HepG2 (cell line): Measurements from ENCODE around the gene CST3. TPM values are rescaled to one million over a fixed set of nuclear protein-coding genes. Genes with fewer than 3 reads are reported as not detected.

Experiments used
- ATAC-seq: fragments of 200-7000 bp; cut with Tn5 transposase; 3 replicates; pipeline ENCODE4 v1.9.1; 2020; ENCODE audit warnings: mild to moderate bottlenecking, moderate library complexity
- BruUV-seq: library from RNA; stranded (reverse); fragments of 400-500 nt; replicated peaks from 2 replicates; lab custom pipeline; 2021; lab: Mats Ljungman, UMichigan
- CTCF ChIA-PET: fragments of 300-600 bp; formaldehyde crosslinking; extraction: SDS; loops from one replicate; lab custom pipeline; 2021; ENCODE audit warnings: low total read pairs, inconsistent platforms, low intra/inter-chr PET ratio; lab: Yijun Ruan, JAX
- POLR2A ChIA-PET: fragments of 350-600 bp; sonication (Branson Sonifier 250); formaldehyde crosslinking; loops from one replicate; lab custom pipeline; 2020; ENCODE audit warnings: antibody characterized with exemption, inconsistent platforms; lab: Yijun Ruan, JAX
- DNase-seq: peaks from one replicate; pipeline ENCODE4 v3.0.0-alpha.2; 2015; ENCODE audit warnings: low spot score
- FAIRE-seq: peaks from 3 replicates; lab custom pipeline; 2011; peaks lifted over from hg19 to GRCh38; lab: Jason Lieb, UNC
- H2AFZ ChIP-seq: one replicate; pipeline ENCODE4 v1.6.1; 2011; ENCODE audit warnings: low read length, inconsistent platforms
- H3K27ac ChIP-seq: fragments of 300-600 bp; 3 replicates; pipeline ENCODE4 v1.8.0; 2011; ENCODE audit warnings: mixed run types, mild to moderate bottlenecking, mixed read lengths, low read length, inconsistent platforms; ENCODE audit not compliant: insufficient read depth; ENCODE audit errors: extremely low read length
- H3K27me3 ChIP-seq, 2 experiments: fragments of 200-600 bp in 1 of 2; 2 replicates in 1 of 2; 3 replicates in 1 of 2; pipeline versions ENCODE4 v1.6.0 to v1.8.0; 2011; ENCODE audit warnings: low read length in 2 of 2, mild to moderate bottlenecking in 2 of 2, moderate library complexity in 2 of 2, inconsistent platforms in 1 of 2; ENCODE audit not compliant: insufficient read depth in 2 of 2, control insufficient read depth in 1 of 2
- H3K36me3 ChIP-seq, 2 experiments: fragments of 200-600 bp in 1 of 2; replicated peaks in 1 of 2; 2 replicates in 1 of 2; 3 replicates in 1 of 2; pipeline versions ENCODE4 v1.5.1 to v1.8.0; 2011; ENCODE audit warnings: low read length in 2 of 2, inconsistent platforms in 1 of 2; ENCODE audit not compliant: insufficient read depth in 2 of 2, control insufficient read depth in 1 of 2
- H3K4me1 ChIP-seq: 2 replicates; pipeline ENCODE4 v1.5.1; 2012; ENCODE audit warnings: low read length, inconsistent platforms; ENCODE audit not compliant: insufficient read depth
- H3K4me2 ChIP-seq: 2 replicates; pipeline ENCODE4 v1.6.0; 2011; ENCODE audit warnings: low read depth, low read length, inconsistent platforms
- H3K4me3 ChIP-seq, 3 experiments: fragments of 200-600 bp in 1 of 3; sonication (generic), shearing (Covaris generic) in 1 of 3; replicated peaks in 1 of 3; 2 replicates each; pipeline ENCODE4 v1.5.1; 2011 to 2016; ENCODE audit warnings: low read length in 3 of 3, inconsistent platforms in 2 of 3, low read depth in 2 of 3, mild to moderate bottlenecking in 2 of 3, control low read depth in 1 of 3, mixed read lengths in 1 of 3; ENCODE audit not compliant: insufficient read depth in 1 of 3
- H3K79me2 ChIP-seq: one replicate; pipeline ENCODE4 v1.6.1; 2011; ENCODE audit warnings: low read length, inconsistent platforms; ENCODE audit not compliant: insufficient read depth
- H3K9ac ChIP-seq: 2 replicates; pipeline ENCODE4 v1.6.0; 2011; ENCODE audit warnings: mild to moderate bottlenecking, low read depth, low read length, inconsistent platforms; ENCODE audit not compliant: insufficient read depth
- H3K9me3 ChIP-seq: 2 replicates; pipeline ENCODE4 v1.5.1; 2012; ENCODE audit warnings: mild to moderate bottlenecking, low read length
- H4K20me1 ChIP-seq: 2 replicates; pipeline ENCODE4 v1.6.0; 2011; ENCODE audit warnings: inconsistent platforms, mild to moderate bottlenecking, low read length, moderate library complexity; ENCODE audit not compliant: insufficient read depth
- ADNP ChIP-seq: sonication (generic); formaldehyde crosslinking; IDR thresholded peaks from 2 replicates; pipeline ENCODE4 v1.4.0; 2020; ENCODE audit warnings: missing genetic modification reagents
- ARNT ChIP-seq: fragments of 450-650 bp; IDR thresholded peaks from 2 replicates; pipeline ENCODE4 v1.6.1; 2017
- FOSL1 ChIP-seq: sonication (generic); formaldehyde crosslinking; IDR thresholded peaks from 2 replicates; pipeline ENCODE4 v1.9.0; 2021; ENCODE audit warnings: missing genetic modification reagents, borderline replicate concordance
- HMG20B ChIP-seq: conservative IDR thresholded peaks from 2 replicates; pipeline ENCODE4 v1.6.1; 2016; ENCODE audit warnings: missing genetic modification reagents, missing compliant biosample characterization
- KIAA2018 ChIP-seq: sonication (generic); formaldehyde crosslinking; IDR thresholded peaks from 2 replicates; pipeline ENCODE4 v1.5.0; 2020; ENCODE audit warnings: mild to moderate bottlenecking, missing genetic modification reagents, borderline replicate concordance
- MAFF ChIP-seq: IDR thresholded peaks from 2 replicates; pipeline ENCODE4 v1.6.1; 2011; ENCODE audit warnings: low read depth, low read length, improper control_type of control experiment
- MED8 ChIP-seq: sonication (generic); formaldehyde crosslinking; IDR thresholded peaks from 2 replicates; pipeline ENCODE4 v1.8.1; 2023; ENCODE audit warnings: mild to moderate bottlenecking, missing genetic modification reagents; ENCODE audit not compliant: insufficient replicate concordance
- NFIB ChIP-seq: sonication (generic); formaldehyde crosslinking; IDR thresholded peaks from 2 replicates; pipeline ENCODE4 v1.9.0; 2021; ENCODE audit warnings: missing genetic modification reagents, mild to moderate bottlenecking, borderline replicate concordance
- NONO ChIP-seq, 2 experiments: fragments of 450-650 bp in 1 of 2; sonication (generic) in 1 of 2; formaldehyde crosslinking in 1 of 2; IDR thresholded peaks in 1 of 2; conservative IDR thresholded peaks in 1 of 2; 2 replicates each; pipeline versions ENCODE4 v1.6.1 to v1.8.0; 2017 to 2022; ENCODE audit warnings: mild to moderate bottlenecking in 1 of 2, missing genetic modification reagents in 1 of 2, moderate library complexity in 1 of 2
- RBFOX2 ChIP-seq: fragments of 200-400 bp; formaldehyde crosslinking; IDR thresholded peaks from 2 replicates; pipeline ENCODE4 v1.6.1; 2017; ENCODE audit warnings: low read depth, mild to moderate bottlenecking, low read length
- SAFB2 ChIP-seq: sonication (generic); formaldehyde crosslinking; IDR thresholded peaks from 2 replicates; pipeline ENCODE4 v1.5.1; 2020; ENCODE audit warnings: missing genetic modification reagents, low read depth, mild to moderate bottlenecking, borderline replicate concordance
- SP2 ChIP-seq: sonication (generic); formaldehyde crosslinking; IDR thresholded peaks from 2 replicates; pipeline ENCODE4 v1.5.1; 2020; ENCODE audit warnings: mild to moderate bottlenecking, missing genetic modification reagents
- ZBTB44 ChIP-seq: sonication (generic); formaldehyde crosslinking; IDR thresholded peaks from 2 replicates; pipeline ENCODE4 v1.4.0; 2020; ENCODE audit warnings: missing genetic modification reagents
- ZNF777 ChIP-seq: sonication (generic); formaldehyde crosslinking; IDR thresholded peaks from 2 replicates; pipeline ENCODE4 v1.4.0; 2020; ENCODE audit warnings: missing genetic modification reagents
- ZNF782 ChIP-seq: sonication (generic); formaldehyde crosslinking; IDR thresholded peaks from 2 replicates; pipeline ENCODE4 v1.4.0; 2020; ENCODE audit warnings: missing genetic modification reagents, mild to moderate bottlenecking, borderline replicate concordance
- WGBS: methylation state at CpG from one replicate; pipeline ENCODE4 v1.1.6; 2017; ENCODE audit warnings: low lambda C conversion rate; 5-methylcytosine and 5-hydroxymethylcytosine counted together
- in situ Hi-C: cut with HindIII; loops from 2 replicates; pipeline ENCODE4 v1.10.0; 2017; ENCODE audit warnings: low pct_unique_long_range_greater_than_20kb; ENCODE audit not compliant: extremely low pct_ligation_motif_present
- intact Hi-C: fragments of 100-400 bp; cut with micrococcal nuclease; formaldehyde crosslinking; loops from one replicate; pipeline ENCODE4 v1.10.0; 2022; ENCODE audit not compliant: unreplicated experiment
- polyA plus RNA-seq, 8 experiments: library from polyadenylated mRNA; depleted of rRNA in 3 of 8; stranded (reverse) in 7 of 8; unstranded in 1 of 8; fragments of >200 nt; fragmentation: Illumina TruSeq in 4 of 8; extraction: Trizol in 4 of 8; gene quantifications; 2 replicates each; pipeline versions ENCODE4 v1.2.1 to v1.2.3, GENCODE V29; 2011 to 2016; ENCODE audit warnings: low read depth in 4 of 8, missing spikeins in 1 of 8, mixed read lengths in 1 of 8; ENCODE audit not compliant: insufficient read depth in 1 of 8
- total RNA-seq, 5 experiments: library from RNA; depleted of rRNA; stranded (reverse); fragments of >200 nt; fragmentation: Illumina TruSeq; extraction: Trizol; gene quantifications; 2 replicates each; pipeline ENCODE4 v1.2.3, GENCODE V29; 2016; ENCODE audit warnings: low read depth in 1 of 5

The CST3 gene
- total and polyA plus RNA-seq, 2 of the 13 experiments (the other 11 are each of a cell fraction or from before 2014, with no cell fraction given), result 690 to 1,005 TPM

GRCh38 chr20:23622839-23623343 lies 14.9 kb downstream of the CST3 start:
- no TSS peak for BruUV-seq
- H3K9ac ChIP-seq, result peak overlapping the region; percentile 48; the same call in 1 of the 2 replicates
- TF ChIP-seq HMG20B (0 out of 2 replicates have a peak, but pooled peaks have one; percentile 37), ZNF777 (CRISPR knock-in tag) (no peak), ARNT (no peak), ADNP (CRISPR knock-in tag) (no peak), SAFB2 (no peak), MAFF (no peak), NFIB (CRISPR knock-in tag) (no peak), FOSL1 (CRISPR knock-in tag) (peak; percentile 81), ZBTB44 (CRISPR knock-in tag) (no peak), ZNF782 (CRISPR knock-in tag) (no peak), RBFOX2 (no peak), MED8 (CRISPR knock-in tag) (no peak), NONO (IDR thresholded peaks at IDR 0.05) (no peak), NONO (CRISPR knock-in tag; conservative IDR thresholded peaks at IDR 0.05) (no peak), SP2 (no peak), KIAA2018 (CRISPR knock-in tag) (no peak)

More at GRCh38 chr20:23622839-23623343, 14.9 kb downstream of the CST3 start:
- no peaks in the 10 kb centered on the region for H3K27me3 ChIP-seq
- peak overlapping the region; percentile 74 for H2AFZ ChIP-seq
- ChIA-PET POLR2A (interaction anchor here (0.9 to 4.7 kb wide), 6 partner anchors 10 to 1111 kb away, joined by 3 to 62 read pairs (median 3); partner anchors contain the start of gene CST3), CTCF (no interaction called here)
- under 1% methylated on average over 4 of the region's 4 CpGs for WGBS
- H3K4me2 ChIP-seq, result peak overlapping the region; percentile 70
- no peaks in the 10 kb centered on the region for H3K36me3 ChIP-seq
- peak; percentile 78 for ATAC-seq
- peaks cover 73% of the 10 kb centered on the region for H3K4me1 ChIP-seq
- FAIRE-seq, result peak; percentile 58
- no peaks in the 10 kb centered on the region for H3K79me2 ChIP-seq
- no peaks in the 10 kb centered on the region for H4K20me1 ChIP-seq
- peak; percentile 72 for DNase-seq
- in situ Hi-C loops, result no loop called here
- peak overlapping the region; percentile 42 to 49 (median 44) for H3K4me3 ChIP-seq
- no peaks in the 10 kb centered on the region for H3K9me3 ChIP-seq
- intact Hi-C loops, result loop anchor here (1.0 kb wide), 1 partner anchor 17 kb away; no protein-coding TSS in a partner anchor
- no peak overlapping the region for H3K27ac ChIP-seq
